ENCODE data around the gene RAPSN. TPM values are rescaled to one million over a fixed set of nuclear protein-coding genes. Genes with fewer than 3 reads are reported as not detected.

The RAPSN gene
- total RNA-seq = 1.6 TPM in 2 replicates
- 0.18 and 0.27 TPM in 2 replicates for polyA plus RNA-seq
- 0.13 TPM in 1 of 2 replicates, not detected in the other for polyA plus RNA-seq (2011; cell fraction: cytosol; rRNA removed)
- 0.95 and 1.2 TPM in 2 replicates for polyA plus RNA-seq (2011; cell fraction: nucleus; rRNA removed)
- not detected in 2 replicates for polyA plus RNA-seq (2012)
- 0.53 and 0.61 TPM in 2 replicates for polyA minus RNA-seq
- polyA minus RNA-seq (2011; cell fraction: cytosol; rRNA and poly(A)+ RNA removed) = not detected
- polyA minus RNA-seq (2011; cell fraction: nucleus; rRNA and poly(A)+ RNA removed) = 1.8 and 4.5 TPM in 2 replicates
- percentile 52 among the genes with signal in this experiment for Bru-seq, nascent RNA
- BruChase-seq, experiment 1, labeled RNA remaining after a 6-hour chase = percentile 89 among the genes with signal in this experiment
- percentile 77 among the genes with signal in this experiment for BruChase-seq, experiment 2, labeled RNA remaining after a 2-hour chase
- long read RNA-seq = 0 reads

- Histone ChIP-seq H3K27me3 (ENCODE audit: control insufficient read depth in 2 of 2, insufficient read depth in 2 of 2, low read length in 2 of 2) (no peaks in the 10 kb centered on the region), H3K79me2 (ENCODE audit: control insufficient read depth, insufficient read depth, low read length) (no peaks in the 10 kb centered on the region), H3K9me1 (replicated peaks; ENCODE audit: control insufficient read depth, extremely low read depth, insufficient read depth, low read length) (no peaks in the 10 kb centered on the region), H2AFZ (ENCODE audit: low read depth, low read length) (no peak within 1 kb of the TSS), H3K9me3 (replicated peaks; ENCODE audit: control insufficient read depth, insufficient read depth, low read length) (no peaks in the 10 kb centered on the region), H3K36me3 (ENCODE audit: control insufficient read depth in 2 of 2, extremely low read depth in 1 of 2, insufficient read depth in 2 of 2, low read length in 2 of 2) (peaks cover 0 to 2% of the 10 kb centered on the region in 2 experiments), H3K27ac (ENCODE audit: insufficient read depth, low read depth, low read length) (no peak within 1 kb of the TSS), H3K9ac (replicated peaks; ENCODE audit: extremely low read depth, insufficient read depth, low read length) (no peak within 1 kb of the TSS), H3K4me1 (ENCODE audit: control insufficient read depth, extremely low read depth, insufficient read depth, low read length) (no peaks in the 10 kb centered on the region), H3K4me2 (ENCODE audit: insufficient read depth, low read length) (no peak within 1 kb of the TSS), H3K4me3 (replicated peaks in 1 of 3; ENCODE audit: insufficient read depth in 1 of 3, low read depth in 1 of 3, low read length in 3 of 3) (no peak within 1 kb of the TSS), H4K20me1 (replicated peaks; ENCODE audit: control insufficient read depth, extremely low read depth, insufficient read depth, low read length) (no peaks in the 10 kb centered on the region)
- intact Hi-C loops (cut with micrococcal nuclease) (no loop called here), dilution Hi-C loops (cut with MboI; ENCODE audit: extremely low pct_ligation_motif_present, low sequenced_read_pairs) (no loop called here)
- ChIA-PET CTCF (interaction anchor here (0.6 to 1.2 kb wide), 3 partner anchors 18 to 76 kb away, joined by 3 to 5 read pairs (median 3); no protein-coding TSS in a partner anchor), POLR2A (no interaction called here)
- BruUV-seq (replicated peaks) = no TSS peak
- TF ChIP-seq EZH2 (IDR thresholded peaks at IDR 0.05; ENCODE audit: borderline replicate concordance, low read depth, low read length, severe bottlenecking) (no peak), MYC (IDR thresholded peaks at IDR 0.05; ENCODE audit: low read depth, low read length) (no peak), GATA2 (IDR thresholded peaks at IDR 0.05; ENCODE audit: insufficient read depth, insufficient read length, low read depth, low read length) (no peak), CTCF (IDR thresholded peaks at IDR 0.05; ENCODE audit: extremely low read depth in 1 of 2, insufficient read depth in 1 of 2, low read depth in 1 of 2, low read length in 2 of 2) (no peak), POLR2AphosphoS5 (IDR thresholded peaks at IDR 0.05; ENCODE audit: insufficient read depth, low read depth, low read length) (no peak), POLR2A (IDR thresholded peaks at IDR 0.05; ENCODE audit: low read depth, low read length) (no peak), FOS (IDR thresholded peaks at IDR 0.05; ENCODE audit: borderline replicate concordance, insufficient read depth, low read length) (no peak), JUN (IDR thresholded peaks at IDR 0.05; ENCODE audit: borderline replicate concordance, insufficient read depth, insufficient read length, low read depth) (no peak)
- TF ChIP-seq, protein P1, sequence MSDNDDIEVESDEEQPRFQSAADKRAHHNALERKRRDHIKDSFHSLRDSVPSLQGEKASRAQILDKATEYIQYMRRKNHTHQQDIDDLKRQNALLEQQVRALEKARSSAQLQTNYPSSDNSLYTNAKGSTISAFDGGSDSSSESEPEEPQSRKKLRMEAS (IDR thresholded peaks at IDR 0.05; ENCODE audit: insufficient read depth, insufficient read length) = no peak
- FAIRE-seq = no peak
- DNase-seq (ENCODE audit: low read depth, low spot score) = no peak
These were observed at the start of gene RAPSN for GRCh38 chr11:47448566-47449427. TSS of gene RAPSN (minus strand) at chr11:47449136. CDS start at chr11:47448964, 172 bp downstream.

Data from endothelial cell of umbilical vein (primary cell).